Body of pancreas (tissue), 4 donors: Measurements from ENCODE around the gene FAXC.

ENCODE experiments used
- POLR2A ChIP-seq, 3 donors: fragments of 450-650 bp; IDR thresholded peaks; one replicate each; pipeline ENCODE4 v1.6.1; 2016; ENCODE audit warnings: antibody characterized with exemption in 3 of 3, mild to moderate bottlenecking in 2 of 3
- TF ChIP-seq, protein P1 (sequence below), 7 experiments: fragments of 450-650 bp in 4 of 7; fragments of 200-600 bp in 3 of 7; sonication (generic) in 3 of 7; IDR thresholded peaks; one replicate each; pipeline ENCODE4 v1.5.1; 2016 to 2019; ENCODE audit warnings: antibody characterized with exemption in 7 of 7

- TF ChIP-seq, protein P1, sequence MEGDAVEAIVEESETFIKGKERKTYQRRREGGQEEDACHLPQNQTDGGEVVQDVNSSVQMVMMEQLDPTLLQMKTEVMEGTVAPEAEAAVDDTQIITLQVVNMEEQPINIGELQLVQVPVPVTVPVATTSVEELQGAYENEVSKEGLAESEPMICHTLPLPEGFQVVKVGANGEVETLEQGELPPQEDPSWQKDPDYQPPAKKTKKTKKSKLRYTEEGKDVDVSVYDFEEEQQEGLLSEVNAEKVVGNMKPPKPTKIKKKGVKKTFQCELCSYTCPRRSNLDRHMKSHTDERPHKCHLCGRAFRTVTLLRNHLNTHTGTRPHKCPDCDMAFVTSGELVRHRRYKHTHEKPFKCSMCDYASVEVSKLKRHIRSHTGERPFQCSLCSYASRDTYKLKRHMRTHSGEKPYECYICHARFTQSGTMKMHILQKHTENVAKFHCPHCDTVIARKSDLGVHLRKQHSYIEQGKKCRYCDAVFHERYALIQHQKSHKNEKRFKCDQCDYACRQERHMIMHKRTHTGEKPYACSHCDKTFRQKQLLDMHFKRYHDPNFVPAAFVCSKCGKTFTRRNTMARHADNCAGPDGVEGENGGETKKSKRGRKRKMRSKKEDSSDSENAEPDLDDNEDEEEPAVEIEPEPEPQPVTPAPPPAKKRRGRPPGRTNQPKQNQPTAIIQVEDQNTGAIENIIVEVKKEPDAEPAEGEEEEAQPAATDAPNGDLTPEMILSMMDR (IDR thresholded peaks at IDR 0.05) = peak in 6 of 7 experiments; percentile 28 to 62 (median 54)
- TF ChIP-seq POLR2A (IDR thresholded peaks at IDR 0.05) = no peak
Observed at GRCh38 chr6:99334526-99335127, 14.8 kb downstream of the FAXC start.
